Activated CD8-positive, alpha-beta memory T cell treated with anti-CD3 and anti-CD28 coated beads, Interleukin-2, amount 50 U/mL, for 4 hours (primary cell): ENCODE results near the gene LSM4.

Experiments used
- DNase-seq: peaks from one replicate; pipeline ENCODE4 v3.0.0-alpha.2; 2020

Gene LSM4

DNA sequence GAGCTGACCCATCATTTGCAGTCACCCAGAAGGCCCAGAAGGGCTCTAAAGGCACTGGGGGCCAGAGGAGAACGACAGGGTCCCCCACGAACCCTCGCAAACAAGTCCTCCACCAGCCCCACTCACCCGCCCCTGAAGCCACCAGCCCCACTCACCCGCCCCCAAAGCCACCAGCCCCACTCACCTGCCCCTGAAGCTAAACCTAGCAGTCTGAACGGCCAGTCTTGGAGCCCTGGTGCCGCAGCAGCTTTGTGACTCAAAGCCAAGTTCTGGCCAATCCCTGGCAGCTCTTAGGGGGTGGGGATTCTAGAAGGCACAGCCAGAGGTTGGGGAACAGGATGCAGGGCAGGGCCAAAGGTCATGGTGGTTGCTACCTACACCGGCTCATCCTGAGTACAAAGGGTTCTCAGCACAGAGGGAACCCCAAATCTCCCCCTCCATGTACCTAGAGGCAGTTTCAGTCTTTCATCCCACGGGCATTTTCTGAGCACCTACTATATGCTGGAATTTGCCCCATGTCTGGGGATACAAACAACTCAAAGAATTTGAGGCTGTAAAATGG is 48.6 kb downstream of the LSM4 start, which contains the start of gene IQCN:
TSS of gene IQCN (minus strand) at position 234 of the 562 bp plus-strand sequence. CDS start 4,974 bp downstream, outside the sequence.
- no peak for DNase-seq

DNA sequence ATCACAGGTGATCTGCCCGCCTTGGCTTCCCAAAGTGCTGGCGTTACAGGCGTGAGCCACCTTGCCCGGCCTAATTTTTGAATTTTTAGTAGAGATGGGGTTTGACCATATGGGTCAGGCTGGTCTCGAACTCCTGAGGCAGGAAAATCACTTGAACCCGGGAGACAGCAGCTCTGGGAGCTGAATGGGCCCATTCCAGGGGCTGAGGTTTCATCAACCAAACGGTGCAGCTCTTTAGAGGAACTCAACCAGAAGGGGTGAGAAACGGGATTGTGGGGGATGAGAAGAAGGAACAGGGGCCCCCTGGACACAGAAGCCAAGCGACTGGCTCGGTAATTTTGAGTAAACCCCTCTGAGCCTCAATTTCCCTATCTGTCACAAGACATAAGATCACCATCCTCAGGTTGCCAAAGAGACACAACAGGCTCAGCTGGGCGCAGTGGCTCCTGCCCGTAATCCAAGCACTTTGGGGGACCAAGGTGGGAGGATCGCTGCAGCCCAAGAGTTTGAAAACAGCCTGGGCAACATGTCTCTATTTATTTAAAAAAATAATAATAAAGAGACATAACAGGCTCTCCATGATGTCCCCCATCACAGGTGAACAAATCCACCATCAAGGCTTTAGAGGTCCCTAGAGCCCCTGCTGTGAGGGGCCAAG is 49.2 kb downstream of the LSM4 start:
- DNase-seq: no peak

DNA sequence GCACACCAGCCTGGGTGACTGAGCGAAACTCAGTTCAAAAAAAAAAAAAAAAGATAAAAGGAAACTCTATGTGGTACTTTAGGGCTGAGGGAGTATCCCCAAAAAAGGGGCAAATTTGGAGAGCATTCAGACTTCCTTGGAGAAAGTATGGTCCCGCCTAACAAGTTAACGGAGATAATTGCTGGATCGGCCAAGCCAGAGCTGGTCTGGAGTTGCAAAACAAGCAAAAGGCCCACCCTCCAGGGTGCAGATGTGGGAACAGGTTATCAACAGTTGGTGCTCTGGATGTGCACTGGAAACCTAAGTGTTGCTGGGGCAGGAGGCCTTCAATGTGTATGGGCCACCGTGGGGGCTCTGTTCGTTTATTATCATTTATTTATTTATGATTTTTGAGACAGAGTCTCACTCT is 51.4 kb downstream of the LSM4 start:
- DNase-seq: no peak

DNA sequence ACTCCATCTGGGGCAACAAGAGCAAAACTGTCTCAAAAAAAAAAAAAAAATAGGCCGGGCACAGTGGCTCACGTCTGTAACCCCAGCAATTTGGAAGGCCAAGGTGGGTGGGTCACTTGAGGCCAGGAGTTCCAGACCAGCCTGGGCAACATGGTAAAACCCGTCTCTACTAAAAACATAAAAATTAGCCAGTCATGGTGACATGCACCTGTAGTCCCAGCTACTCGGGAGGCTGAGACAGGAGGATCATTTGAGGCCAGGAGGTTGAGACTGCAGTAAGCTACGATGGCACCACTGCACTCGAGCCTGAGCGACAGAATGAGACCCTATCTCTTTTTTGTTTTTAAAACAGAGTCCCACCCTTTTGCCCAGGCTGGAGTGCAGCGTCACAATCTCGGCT is 52.5 kb downstream of the LSM4 start:
- no peak for DNase-seq

DNA sequence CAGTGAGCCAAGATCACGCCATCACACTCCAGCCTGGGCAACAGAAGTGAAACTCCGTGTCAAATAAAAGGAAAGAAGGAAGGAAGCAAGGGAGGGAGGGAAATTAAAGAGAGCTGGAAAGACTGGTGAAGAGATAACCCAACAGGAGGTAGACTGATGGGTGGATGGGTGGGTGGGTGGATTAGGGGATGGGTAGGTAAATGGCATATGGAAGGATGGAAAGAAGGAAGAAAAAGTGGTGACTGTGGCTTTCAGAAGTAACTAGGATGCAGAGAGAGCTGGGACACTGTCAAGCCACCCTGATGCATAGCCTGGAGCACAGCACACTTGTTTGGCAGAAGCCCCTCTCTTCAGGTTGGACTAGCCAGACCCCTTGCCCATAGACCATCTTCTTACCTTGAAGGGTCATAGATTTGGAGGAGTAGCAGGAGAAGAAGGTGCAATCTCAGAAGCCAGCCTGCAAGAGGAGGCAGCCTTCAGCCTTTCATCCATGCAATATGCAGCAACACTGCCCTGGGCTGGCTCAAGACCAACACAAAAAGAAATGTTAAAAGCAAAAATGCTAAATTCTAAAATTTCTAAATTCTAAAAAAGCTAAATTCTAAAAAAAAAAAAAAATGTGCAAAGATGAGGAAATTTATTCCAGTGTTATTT is 53.7 kb downstream of the LSM4 start:
- no peak for DNase-seq

DNA sequence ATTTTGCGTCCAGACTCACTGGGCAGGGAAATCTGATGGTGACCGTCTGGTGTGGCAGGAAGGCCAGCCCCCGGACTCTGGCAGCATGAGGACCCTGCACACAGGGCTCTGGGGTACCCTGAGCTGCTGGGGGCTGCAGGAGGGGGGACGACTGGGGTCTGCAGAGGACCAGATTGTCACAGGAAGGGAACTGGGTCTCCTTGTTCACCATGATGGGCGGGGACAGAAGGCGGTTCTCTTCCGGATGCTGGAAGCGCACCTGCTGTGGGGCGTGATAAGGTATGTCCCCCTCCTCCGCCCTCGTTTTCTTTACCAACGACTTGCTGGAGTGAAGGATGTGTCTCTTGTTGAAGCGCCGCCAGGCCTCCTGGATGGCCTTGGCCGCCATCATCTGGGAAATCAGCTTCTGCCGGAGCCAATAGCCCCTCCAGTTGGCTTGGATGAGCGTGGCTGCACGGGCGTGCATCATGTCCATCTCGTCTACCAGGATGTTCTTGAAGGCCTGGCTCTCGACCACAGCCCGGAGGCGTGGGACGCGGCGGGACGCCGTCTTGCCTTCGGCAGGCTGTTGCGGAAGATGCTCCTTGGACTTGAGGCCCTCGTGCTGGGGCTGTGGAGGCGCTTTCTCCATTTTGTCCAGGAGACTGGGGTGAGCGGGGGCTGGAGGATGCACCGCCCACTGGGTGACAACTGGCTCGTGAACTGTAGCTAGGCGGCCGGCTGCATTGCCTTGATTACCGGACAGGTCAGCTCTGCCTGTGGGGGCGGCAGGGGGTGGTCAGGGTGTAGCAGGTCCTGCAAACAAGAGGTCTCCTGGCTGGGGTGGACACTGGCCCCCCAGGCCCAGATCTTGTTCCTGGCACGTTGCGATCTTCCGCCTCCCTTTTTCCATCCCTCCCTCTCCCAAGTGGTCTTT is 55.8 kb downstream of the LSM4 start:
- DNase-seq: no peak

DNA sequence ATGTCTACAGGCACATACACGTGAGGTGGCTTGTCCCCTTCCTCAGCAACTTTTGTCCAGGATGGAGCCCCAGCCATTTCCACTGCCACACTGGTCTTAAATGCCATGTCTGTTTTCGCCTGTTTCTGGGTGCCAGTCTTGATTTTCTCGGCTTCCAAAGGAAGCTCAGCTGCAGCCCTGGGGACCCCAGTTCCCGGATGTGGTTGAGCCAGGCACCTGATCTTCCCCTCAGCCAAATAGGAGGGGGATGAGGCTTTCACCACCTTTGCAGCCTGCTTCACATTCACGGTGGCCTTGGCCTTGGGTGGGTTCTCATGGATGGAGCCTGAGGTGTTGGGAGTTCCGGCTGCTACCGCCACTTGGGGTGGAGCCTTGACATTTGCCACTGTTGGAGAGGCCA is 57.3 kb downstream of the LSM4 start:
- no peak for DNase-seq

DNA sequence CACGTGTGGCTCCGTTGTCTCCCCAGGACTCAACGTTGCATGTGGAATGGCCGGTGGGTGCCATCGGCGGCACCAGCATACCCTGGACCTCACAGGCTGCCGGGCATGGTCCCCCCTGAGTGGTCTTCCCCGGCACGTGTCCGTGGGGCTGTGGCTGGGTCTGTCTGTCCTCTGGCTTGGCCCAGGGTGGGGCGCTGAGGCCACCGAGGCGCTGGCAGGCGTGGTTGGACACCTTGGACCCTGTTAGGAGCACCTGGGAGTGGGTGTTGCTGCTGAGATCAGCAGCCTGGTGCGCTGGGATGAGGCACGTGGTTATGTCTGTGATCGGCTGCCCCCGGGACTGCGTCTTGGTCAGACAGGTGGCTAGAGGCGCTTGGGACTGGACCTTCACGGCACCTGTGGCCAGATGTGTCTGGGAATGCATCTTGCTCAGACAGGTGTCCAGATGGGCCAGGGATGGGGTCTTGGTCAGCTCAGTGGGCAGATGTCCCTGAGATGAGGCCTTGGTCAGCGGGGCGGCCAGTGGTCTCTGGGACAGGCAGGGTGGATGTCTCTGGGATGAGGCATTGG is 57.8 kb downstream of the LSM4 start:
- no peak for DNase-seq

DNA sequence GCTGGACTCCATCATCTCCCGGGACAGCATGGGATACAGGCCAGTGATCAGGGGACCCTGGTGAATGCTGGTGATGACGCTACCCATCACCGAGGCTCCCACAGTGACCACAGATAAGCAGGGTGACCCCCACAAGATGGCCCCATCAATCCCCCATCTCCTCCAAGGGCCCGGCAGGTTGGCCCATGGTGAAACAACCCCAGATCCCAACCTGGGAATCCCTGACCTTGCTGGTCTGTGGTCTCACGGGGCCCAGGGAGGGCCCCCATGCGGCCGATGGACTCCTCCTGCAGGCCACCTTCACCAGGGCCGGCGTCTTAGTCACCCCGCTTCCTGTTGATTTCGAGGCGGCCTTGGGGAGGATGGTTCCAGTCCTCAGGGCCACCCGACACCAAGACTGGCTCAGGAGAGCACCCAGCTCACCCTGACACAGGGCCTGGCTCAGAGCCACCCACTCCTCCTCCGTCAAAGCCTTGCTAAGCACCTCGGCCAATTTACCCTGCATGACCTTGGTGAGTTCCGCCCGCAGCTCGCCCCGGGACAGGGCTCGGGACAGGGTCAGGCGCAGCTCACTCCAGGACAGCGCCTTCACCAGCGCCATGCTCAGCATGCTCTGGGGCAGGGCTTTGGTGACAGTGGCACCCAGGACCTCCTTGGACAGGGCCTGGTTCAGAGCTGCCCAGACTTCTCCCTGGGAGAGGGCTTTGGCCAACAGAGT is 58.6 kb downstream of the LSM4 start:
- DNase-seq: no peak

DNA sequence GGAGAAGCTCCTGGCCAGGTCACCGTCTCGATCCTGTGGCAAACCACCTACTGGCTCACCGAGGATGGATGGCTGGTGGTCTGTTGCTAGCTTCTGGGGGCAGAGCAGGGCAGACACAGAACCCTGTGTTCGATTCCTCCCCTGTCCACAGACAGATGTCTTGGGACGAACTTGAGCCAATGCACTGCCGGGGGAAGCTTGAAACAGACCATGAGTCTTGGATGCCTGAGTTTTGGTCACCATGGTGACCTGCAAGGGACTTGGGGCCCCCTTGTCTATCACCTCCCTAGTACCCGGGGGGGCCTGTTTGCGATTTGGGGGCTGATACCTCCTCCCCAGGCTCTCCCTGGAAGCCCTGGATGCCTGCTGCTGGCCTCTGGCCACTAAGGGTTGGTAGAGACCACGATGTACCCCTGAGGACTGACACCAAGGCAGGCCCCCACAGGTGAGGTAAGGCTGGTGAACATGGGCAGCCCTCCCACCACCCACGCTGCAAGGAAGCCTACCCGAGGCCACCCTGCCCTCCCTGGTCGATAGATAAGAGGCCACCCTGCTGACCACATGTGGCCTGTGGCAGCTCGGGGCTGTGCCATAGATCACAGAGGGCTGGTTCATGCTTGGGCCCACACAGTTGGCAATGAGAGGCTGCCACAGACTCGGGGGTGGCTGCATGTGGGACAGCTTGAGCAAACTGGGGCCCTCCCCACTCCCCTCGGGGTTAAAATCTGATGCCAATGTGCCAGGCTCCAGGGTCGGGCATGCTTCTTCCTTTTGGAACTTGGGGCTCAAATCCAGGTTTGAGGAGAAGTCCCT is 59.3 kb downstream of the LSM4 start:
- no peak for DNase-seq

DNA sequence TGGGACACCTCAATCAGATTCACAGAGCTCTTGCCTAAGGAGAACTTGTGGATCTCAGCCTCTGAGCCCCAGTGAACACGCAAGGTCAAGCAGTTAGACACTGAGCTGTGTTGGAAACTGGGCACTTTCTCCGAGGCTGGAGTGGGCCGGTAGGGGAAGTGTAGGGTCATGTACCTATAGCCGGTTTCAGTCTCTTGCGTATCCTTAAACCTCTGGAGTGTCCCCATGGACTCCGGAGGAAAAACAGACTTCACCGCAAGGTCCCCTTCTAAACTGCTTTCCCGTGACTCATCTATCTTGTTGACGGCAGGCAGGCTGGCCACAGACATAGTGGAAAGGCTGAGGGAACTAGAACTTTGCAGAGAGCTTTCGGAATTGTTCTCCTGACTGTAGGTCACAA is 60.0 kb downstream of the LSM4 start:
- no peak for DNase-seq

DNA sequence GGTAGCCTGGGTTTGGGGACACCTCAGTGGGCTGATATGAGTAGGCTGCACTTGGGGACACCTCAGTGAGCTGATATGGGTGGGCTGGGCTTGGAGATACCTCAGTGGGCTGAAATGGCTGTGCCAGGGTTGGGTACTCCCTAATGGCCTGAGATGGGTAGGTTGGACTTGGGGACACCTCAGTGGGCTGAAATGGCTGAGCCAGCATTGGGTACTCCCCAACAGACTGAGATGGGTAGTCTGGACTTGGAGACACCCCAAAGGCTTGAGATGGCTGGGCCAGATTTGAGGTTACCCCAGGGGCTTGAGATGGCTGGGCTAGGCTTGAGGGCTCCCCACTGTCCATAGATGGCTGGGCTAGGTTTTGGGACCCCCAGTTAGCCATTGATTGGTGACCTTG is 60.7 kb downstream of the LSM4 start:
- no peak for DNase-seq

DNA sequence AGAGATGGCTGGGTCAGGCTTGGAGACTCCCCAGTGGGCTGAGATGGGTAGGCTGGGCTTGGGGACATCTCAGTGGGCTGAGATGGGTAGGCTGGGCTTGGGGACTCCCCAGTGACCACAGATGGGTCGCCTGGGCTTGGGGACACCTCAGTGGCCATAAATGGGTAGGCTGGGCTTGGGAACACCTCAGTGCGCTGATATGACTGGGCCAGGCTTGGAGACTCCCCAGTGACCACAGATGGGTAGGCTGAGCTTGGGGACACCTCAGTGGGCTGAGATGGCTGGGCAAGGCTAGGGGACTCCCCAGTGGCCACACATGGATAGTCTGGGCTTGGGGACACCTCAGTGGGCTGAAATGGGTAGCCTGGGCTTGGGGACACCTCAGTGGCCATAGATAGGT is 61.4 kb downstream of the LSM4 start:
- no peak for DNase-seq

DNA sequence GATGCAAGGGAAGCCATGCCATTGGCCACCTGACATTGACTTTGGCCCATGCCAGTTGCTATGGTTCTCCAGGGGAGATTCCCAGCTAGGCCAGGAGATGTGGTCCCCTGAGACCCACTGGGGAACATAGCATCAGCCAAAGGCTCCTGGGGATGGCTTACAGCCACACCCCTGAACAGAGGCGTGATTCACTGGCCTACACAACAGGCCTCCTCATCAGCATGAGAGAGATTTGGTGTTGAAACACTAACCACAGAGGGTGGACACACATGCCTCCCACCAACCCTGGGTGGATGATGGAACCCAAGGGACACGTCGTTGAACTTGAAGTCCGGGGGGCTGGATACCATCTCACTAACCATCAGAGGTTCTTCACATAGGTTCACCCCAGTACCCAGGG is 63.0 kb downstream of the LSM4 start:
- no peak for DNase-seq

DNA sequence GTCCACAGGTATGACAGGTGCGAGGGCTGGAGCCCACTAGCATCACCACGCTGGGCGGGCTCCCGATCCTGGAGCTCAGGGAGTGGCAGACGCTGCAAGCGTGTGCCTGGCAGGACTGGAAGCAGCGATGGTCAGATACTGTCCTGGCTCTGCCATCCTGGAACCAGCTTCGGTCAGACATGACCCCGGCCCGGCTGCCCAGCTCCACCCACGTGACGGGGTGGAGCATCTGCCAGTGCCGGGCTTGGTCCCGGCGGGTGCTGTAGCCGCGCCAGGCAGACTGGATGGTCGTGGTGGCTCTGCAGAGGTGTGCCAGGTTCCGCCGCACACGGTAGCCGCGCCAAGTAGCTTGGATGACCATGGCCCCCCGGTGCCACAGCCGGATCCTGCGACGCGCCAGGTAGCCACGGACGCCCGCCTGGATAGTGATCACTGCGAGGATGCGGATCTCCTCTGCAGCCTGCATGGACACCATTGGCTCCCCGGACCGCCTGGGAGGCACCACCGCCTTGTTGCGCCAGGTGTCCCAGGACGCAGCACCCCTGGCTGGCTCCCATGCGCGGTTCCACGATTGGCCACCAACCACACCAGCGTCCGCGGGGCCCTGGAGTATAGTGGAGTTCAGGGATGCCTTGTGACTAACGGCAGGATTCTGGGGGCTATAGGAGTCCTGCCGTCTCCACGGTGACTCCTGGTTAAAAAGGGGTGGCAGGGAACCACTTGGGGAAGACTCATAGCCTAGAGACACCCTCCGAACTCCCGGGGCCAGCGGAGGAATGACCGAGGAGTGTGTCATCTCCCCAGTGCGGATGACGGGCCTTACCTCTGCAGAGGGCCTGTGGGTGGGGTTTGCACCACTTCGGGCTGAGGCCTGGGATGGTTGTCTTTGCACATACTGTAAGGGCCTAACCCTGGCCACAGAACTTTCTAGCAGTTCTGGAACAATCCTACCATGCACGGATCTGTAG is 65.1 kb downstream of the LSM4 start:
- DNase-seq: no peak
